ENCODE data around the gene KLHL22. TPM values are rescaled to one million over a fixed set of nuclear protein-coding genes. Genes with fewer than 3 reads are reported as not detected.

The KLHL22 gene
- total RNA-seq, 1 donor from 2014 or later: 16.1 TPM

GRCh38 chr22:20397498-20397897 lies 98.1 kb downstream of the KLHL22 start:
- Histone ChIP-seq H3K9me3 (replicated peaks) (no peaks in the 10 kb centered on the region), H3K27me3 (ENCODE audit: low read depth) (no peaks in the 10 kb centered on the region), H3K4me1 (peaks cover 34% of the 10 kb centered on the region), H3K36me3 (peaks cover 7% of the 10 kb centered on the region), H3K4me3 (no peak overlapping the region), H3K27ac (replicated peaks) (no peak overlapping the region)
- DNase-seq: no peak
- no peak for TF ChIP-seq CTCF (IDR thresholded peaks at IDR 0.05; ENCODE audit: borderline replicate concordance)
- intact Hi-C loops (cut with micrococcal nuclease): no loop called here

GRCh38 chr22:20396639-20397038 lies 99.0 kb downstream of the KLHL22 start:
- Histone ChIP-seq H3K4me3 (no peak overlapping the region), H3K4me1 (peaks cover 34% of the 10 kb centered on the region), H3K27ac (replicated peaks) (no peak overlapping the region), H3K27me3 (ENCODE audit: low read depth) (no peaks in the 10 kb centered on the region), H3K36me3 (peaks cover 6% of the 10 kb centered on the region), H3K9me3 (replicated peaks) (no peaks in the 10 kb centered on the region)
- intact Hi-C loops (cut with micrococcal nuclease): no loop called here
- DNase-seq: no peak
- TF ChIP-seq CTCF (IDR thresholded peaks at IDR 0.05; ENCODE audit: borderline replicate concordance): no peak

- H3K27me3 ChIP-seq (ENCODE audit: low read depth): no peaks in the 10 kb centered on the region
- H3K36me3 ChIP-seq: no peaks in the 10 kb centered on the region
- TF ChIP-seq CTCF (IDR thresholded peaks at IDR 0.05; ENCODE audit: borderline replicate concordance): no peak
- no peak overlapping the region for H3K4me3 ChIP-seq
- no peak for DNase-seq
- intact Hi-C loops (cut with micrococcal nuclease): no loop called here
- H3K4me1 ChIP-seq: peaks cover 34% of the 10 kb centered on the region
- H3K27ac ChIP-seq (replicated peaks): no peak overlapping the region
- no peaks in the 10 kb centered on the region for H3K9me3 ChIP-seq (replicated peaks)
These were observed 99.7 kb downstream of the KLHL22 start for GRCh38 chr22:20395907-20396287.

- Histone ChIP-seq H3K4me1 (peaks cover 34% of the 10 kb centered on the region), H3K9me3 (replicated peaks) (no peaks in the 10 kb centered on the region), H3K27me3 (ENCODE audit: low read depth) (no peaks in the 10 kb centered on the region), H3K36me3 (no peaks in the 10 kb centered on the region), H3K27ac (replicated peaks) (no peak overlapping the region), H3K4me3 (peak overlapping the region; percentile 91)
- no peak for TF ChIP-seq CTCF (IDR thresholded peaks at IDR 0.05; ENCODE audit: borderline replicate concordance)
- intact Hi-C loops (cut with micrococcal nuclease): no loop called here
- no peak for DNase-seq
These were observed 100.3 kb downstream of the KLHL22 start for GRCh38 chr22:20395181-20395906.

- H3K4me3 ChIP-seq: peak within 1 kb of the TSS; percentile 91
- peak; percentile 90 for DNase-seq
- H3K36me3 ChIP-seq: no peaks in the 10 kb centered on the region
- peak within 1 kb of the TSS; percentile 80 for H3K27ac ChIP-seq (replicated peaks)
- H3K9me3 ChIP-seq (replicated peaks): no peaks in the 10 kb centered on the region
- peaks cover 34% of the 10 kb centered on the region for H3K4me1 ChIP-seq
- TF ChIP-seq CTCF (IDR thresholded peaks at IDR 0.05; ENCODE audit: borderline replicate concordance): peak; percentile 34
- no peaks in the 10 kb centered on the region for H3K27me3 ChIP-seq (ENCODE audit: low read depth)
- intact Hi-C loops (cut with micrococcal nuclease): no loop called here
These were observed 101.7 kb downstream of the KLHL22 start, which contains the start of gene ZNF74 for GRCh38 chr22:20393705-20394476. ZNF74 (plus strand) TSS chr22:20394151; CDS start chr22:20394629, 478 bp downstream.

All from left ventricle myocardium inferior (tissue), 1 donor.